ENCODE measurements around the gene TTC33.

GRCh38 chr5:40775085-40775845, 19.5 kb upstream of the TTC33 start:
- TF ChIP-seq CTCF (conservative IDR thresholded peaks at IDR 0.05; ENCODE audit: low read depth, low read length) = no peak
- TF ChIP-seq, protein P1, sequence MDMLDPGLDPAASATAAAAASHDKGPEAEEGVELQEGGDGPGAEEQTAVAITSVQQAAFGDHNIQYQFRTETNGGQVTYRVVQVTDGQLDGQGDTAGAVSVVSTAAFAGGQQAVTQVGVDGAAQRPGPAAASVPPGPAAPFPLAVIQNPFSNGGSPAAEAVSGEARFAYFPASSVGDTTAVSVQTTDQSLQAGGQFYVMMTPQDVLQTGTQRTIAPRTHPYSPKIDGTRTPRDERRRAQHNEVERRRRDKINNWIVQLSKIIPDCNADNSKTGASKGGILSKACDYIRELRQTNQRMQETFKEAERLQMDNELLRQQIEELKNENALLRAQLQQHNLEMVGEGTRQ (IDR thresholded peaks at IDR 0.05; ENCODE audit: low read depth, low read length) = no peak
- no peak for TF ChIP-seq NFE2L2 (IDR thresholded peaks at IDR 0.05; ENCODE audit: low read depth, low read length)

Data from IMR-90 (cell line).